Measurements from ENCODE around the gene TESK2. TPM values are rescaled to one million over a fixed set of nuclear protein-coding genes. Genes with fewer than 3 reads are reported as not detected.

TESK2 gene
- total and polyA plus RNA-seq, 12 donors = 0.77 to 2.6 (median 1.3) TPM

- Histone ChIP-seq H3K36me3 (no peaks in the 10 kb centered on the region), H3K9me3 (no peaks in the 10 kb centered on the region), H3K27ac (no peak overlapping the region), H3K27me3 (no peaks in the 10 kb centered on the region), H3K4me1 (no peaks in the 10 kb centered on the region), H3K4me3 (no peak overlapping the region)
- ATAC-seq = no peak
- no peak for DNase-seq
- intact Hi-C loops (cut with DNase I) = no loop called here
- TF ChIP-seq CTCF (IDR thresholded peaks at IDR 0.05) = no peak
- WGBS, 2 donors = 97 to 99% methylated on average over 3 of the region's 3 CpGs
Measured at GRCh38 chr1:45448357-45448756, 42.6 kb downstream of the TESK2 start.

GRCh38 chr1:45446950-45447672 lies 43.9 kb downstream of the TESK2 start:
- Histone ChIP-seq H3K36me3 (no peaks in the 10 kb centered on the region), H3K27me3 (no peaks in the 10 kb centered on the region), H3K9me3 (no peaks in the 10 kb centered on the region), H3K27ac (no peak overlapping the region), H3K4me3 (no peak overlapping the region), H3K4me1 (peaks cover 0 to 11% (median 5%) of the 10 kb centered on the region in 9 donors)
- WGBS, 2 donors = 76 to 83% methylated on average over 1 of the region's 1 CpG
- DNase-seq (no peak), ATAC-seq (no peak)
- TF ChIP-seq CTCF (IDR thresholded peaks at IDR 0.05) = no peak
- intact Hi-C loops (cut with DNase I) = no loop called here

- WGBS, 2 donors = 98 to 100% methylated on average over 1 of the region's 1 CpG
- Histone ChIP-seq H3K27ac (no peak overlapping the region), H3K36me3 (no peaks in the 10 kb centered on the region), H3K4me3 (no peak overlapping the region), H3K9me3 (no peaks in the 10 kb centered on the region), H3K27me3 (no peaks in the 10 kb centered on the region), H3K4me1 (peaks cover 0 to 13% (median 7%) of the 10 kb centered on the region in 9 donors)
- no peak for TF ChIP-seq CTCF (IDR thresholded peaks at IDR 0.05)
- no peak for ATAC-seq
- DNase-seq = no peak
- intact Hi-C loops (cut with DNase I) = no loop called here
Measured at GRCh38 chr1:45446530-45446929, 44.4 kb downstream of the TESK2 start.

GRCh38 chr1:45444609-45445131 lies 46.3 kb downstream of the TESK2 start:
- WGBS, 2 donors = 94 to 95% methylated on average over 5 of the region's 5 CpGs
- no peaks in the 10 kb centered on the region for H3K27me3 ChIP-seq
- no peak for TF ChIP-seq CTCF (IDR thresholded peaks at IDR 0.05)
- no peaks in the 10 kb centered on the region for H3K9me3 ChIP-seq
- H3K27ac ChIP-seq = no peak overlapping the region
- H3K36me3 ChIP-seq = no peaks in the 10 kb centered on the region
- H3K4me3 ChIP-seq = no peak overlapping the region
- intact Hi-C loops (cut with DNase I) = no loop called here
- no peak for DNase-seq
- ATAC-seq = no peak
- H3K4me1 ChIP-seq = peaks cover 0 to 13% (median 7%) of the 10 kb centered on the region in 9 donors

Measured in heart right ventricle (tissue), 16 donors.